Central memory CD8-positive, alpha-beta T cell (primary cell): ENCODE results near the gene PLXND1.
"Not testable (repeated sequence)": the region's sequence is repeated elsewhere in the genome, so short reads cannot be mapped to it uniquely, and the experiment has no call there.

Source experiments
- ATAC-seq: fragments of 150-1000 bp; cut with Tn5 transposase; replicated peaks from 2 replicates; pipeline ENCODE4 v1.10.0; 2022; ENCODE audit warnings: mild to moderate bottlenecking, moderate FRiP score, moderate number of reproducible peaks; ENCODE audit not compliant: poor library complexity, severe bottlenecking; ENCODE audit errors: extremely low read depth
- DNase-seq, 2 donors: peaks; one replicate each; pipeline ENCODE4 v3.0.0; 2021; ENCODE audit warnings: low spot score in 2 of 2
- H3K27ac Mint-ChIP-seq: one replicate; pipeline ENCODE4 v1.8.0; 2022; ENCODE audit warnings: low read depth, mild to moderate bottlenecking, moderate library complexity, mixed read lengths
- H3K27me3 Mint-ChIP-seq: one replicate; pipeline ENCODE4 v1.8.0; 2022; ENCODE audit warnings: mixed read lengths
- H3K36me3 Mint-ChIP-seq: one replicate; pipeline ENCODE4 v1.8.0; 2022; ENCODE audit warnings: mild to moderate bottlenecking, moderate library complexity, mixed read lengths; ENCODE audit not compliant: insufficient read depth
- H3K4me1 Mint-ChIP-seq: one replicate; pipeline ENCODE4 v1.8.0; 2022; ENCODE audit warnings: mixed read lengths
- H3K4me3 Mint-ChIP-seq: one replicate; pipeline ENCODE4 v1.8.0; 2022; ENCODE audit warnings: mild to moderate bottlenecking, moderate library complexity, mixed read lengths
- H3K9me3 Mint-ChIP-seq: one replicate; pipeline ENCODE4 v1.8.0; 2022; ENCODE audit warnings: mixed read lengths

Gene PLXND1

DNA sequence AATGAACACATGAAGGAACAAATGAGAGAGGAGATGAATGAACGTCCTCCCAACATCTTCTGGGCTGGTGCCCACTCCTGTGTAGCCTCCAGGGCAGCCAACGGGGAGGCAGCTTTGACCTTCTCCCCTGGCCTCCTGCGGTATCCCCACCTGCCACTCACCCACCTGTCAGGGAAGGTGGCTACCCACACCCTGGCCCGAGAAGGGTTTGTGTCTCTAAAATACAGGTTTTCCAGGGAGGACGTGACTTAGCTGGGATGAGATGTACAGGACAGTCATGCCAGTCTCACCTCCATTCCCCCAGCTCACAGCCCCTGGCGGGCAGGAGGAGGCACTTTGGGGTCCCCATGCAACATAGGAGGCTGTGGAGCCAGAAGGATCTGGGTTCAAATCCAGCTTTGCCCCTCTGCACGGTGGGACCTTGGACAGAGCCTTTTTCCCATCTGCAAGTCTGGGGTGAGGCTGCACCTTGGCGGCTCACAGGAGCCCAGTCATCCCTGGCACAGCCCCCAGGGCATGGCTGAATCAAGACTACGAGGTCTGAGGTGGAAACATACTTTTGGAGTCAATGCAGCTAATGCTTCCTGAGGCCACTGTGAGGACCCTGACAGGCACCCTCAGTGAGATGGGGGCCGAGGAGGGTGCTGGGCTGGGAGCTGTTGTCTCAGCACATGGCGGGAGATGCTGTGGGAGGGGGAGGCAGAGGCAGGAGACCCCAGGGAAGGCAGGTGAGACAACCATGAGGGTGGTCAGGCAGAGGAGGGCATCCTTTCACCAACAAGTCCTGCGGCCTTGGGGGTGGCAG, 11.1 kb upstream of the PLXND1 start:
- DNase-seq = no peak
- Mint-ChIP-seq H3K4me1 (peaks cover 23% of the 10 kb centered on the region), H3K27me3 (no peaks in the 10 kb centered on the region), H3K4me3 (no peak overlapping the region), H3K36me3 (peaks cover 1% of the 10 kb centered on the region), H3K9me3 (no peaks in the 10 kb centered on the region), H3K27ac (no peak overlapping the region)
- no peak for ATAC-seq

DNA sequence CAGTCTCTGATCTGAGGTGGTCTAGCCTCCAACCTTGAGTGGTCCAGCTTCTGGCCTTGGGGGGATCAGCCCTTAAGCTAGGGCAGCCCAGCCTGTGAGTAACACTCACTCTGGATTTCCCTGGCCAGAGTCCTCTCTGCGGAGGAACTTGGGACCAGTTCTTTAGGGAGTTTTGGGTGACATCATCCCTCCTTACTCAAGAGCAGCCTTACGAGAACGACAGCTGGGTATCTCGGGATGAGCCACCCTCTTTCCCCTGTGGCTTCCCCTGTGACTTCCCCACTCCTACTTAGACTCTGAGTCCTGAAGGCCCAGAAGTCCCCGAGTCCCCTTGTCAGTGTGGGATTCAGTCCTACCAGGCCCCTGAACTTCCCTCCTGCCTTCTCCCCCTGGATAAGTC, 10.2 kb upstream of the PLXND1 start:
- DNase-seq (no peak), ATAC-seq (no peak)
- Mint-ChIP-seq H3K27ac (no peak overlapping the region), H3K4me3 (no peak overlapping the region), H3K36me3 (peaks cover 1% of the 10 kb centered on the region), H3K27me3 (no peaks in the 10 kb centered on the region), H3K9me3 (no peaks in the 10 kb centered on the region), H3K4me1 (peaks cover 23% of the 10 kb centered on the region)

DNA sequence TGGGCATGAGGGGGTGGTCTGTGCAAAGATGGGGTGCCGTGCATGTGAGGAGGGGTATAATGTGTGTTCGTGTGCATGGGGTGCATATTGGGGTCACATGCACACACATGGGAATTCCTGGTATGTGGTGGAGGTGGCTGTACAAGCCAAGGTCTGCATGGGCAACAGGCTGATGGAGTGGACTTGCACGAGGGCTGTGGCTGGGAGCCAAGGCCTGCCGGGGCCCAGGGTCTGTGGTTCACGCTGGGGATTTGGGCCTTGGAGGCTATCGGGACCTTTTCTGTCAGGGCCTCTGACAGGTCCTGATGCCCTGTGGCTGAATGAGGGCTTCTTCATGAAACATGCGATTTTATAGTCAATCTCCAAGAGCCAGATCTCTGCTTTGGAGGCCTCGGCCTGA, 9.8 kb upstream of the PLXND1 start:
- Mint-ChIP-seq H3K9me3 (no peaks in the 10 kb centered on the region), H3K4me3 (no peak overlapping the region), H3K4me1 (peaks cover 23% of the 10 kb centered on the region), H3K27ac (no peak overlapping the region), H3K27me3 (no peaks in the 10 kb centered on the region), H3K36me3 (peaks cover 1% of the 10 kb centered on the region)
- DNase-seq (no peak), ATAC-seq (no peak)

DNA sequence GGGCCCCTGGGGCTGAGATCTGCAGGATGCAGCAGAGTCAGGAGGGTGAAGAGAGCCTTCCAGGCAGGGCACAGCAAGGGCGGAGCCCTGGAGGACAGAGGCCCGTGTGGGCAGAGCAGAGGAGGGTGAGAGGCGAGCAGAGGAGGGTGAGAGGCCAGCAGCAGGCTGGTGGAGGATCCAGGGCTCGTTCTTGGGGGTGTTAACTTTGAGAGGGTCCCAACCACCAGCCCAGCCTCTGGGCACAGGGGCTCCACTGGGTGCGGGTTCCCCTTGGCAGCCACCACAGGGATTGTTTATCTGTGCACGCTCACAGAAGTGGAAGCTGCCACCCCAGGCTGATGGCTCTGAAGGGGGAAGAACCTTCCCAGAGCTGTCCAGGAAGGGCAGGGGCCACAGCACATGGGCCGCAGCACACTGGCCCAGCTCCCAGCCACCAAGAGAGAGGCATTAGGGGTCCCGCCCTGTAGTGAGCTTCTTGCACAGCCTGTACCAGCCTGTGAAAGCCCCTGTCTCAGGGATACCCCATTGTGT, 9.3 kb upstream of the PLXND1 start:
- H3K36me3 Mint-ChIP-seq = peaks cover 1% of the 10 kb centered on the region
- ATAC-seq (no peak), DNase-seq (no peak)
- H3K4me3 Mint-ChIP-seq = no peak overlapping the region
- no peak overlapping the region for H3K27ac Mint-ChIP-seq
- no peaks in the 10 kb centered on the region for H3K27me3 Mint-ChIP-seq
- H3K4me1 Mint-ChIP-seq = peaks cover 23% of the 10 kb centered on the region
- H3K9me3 Mint-ChIP-seq = no peaks in the 10 kb centered on the region

DNA sequence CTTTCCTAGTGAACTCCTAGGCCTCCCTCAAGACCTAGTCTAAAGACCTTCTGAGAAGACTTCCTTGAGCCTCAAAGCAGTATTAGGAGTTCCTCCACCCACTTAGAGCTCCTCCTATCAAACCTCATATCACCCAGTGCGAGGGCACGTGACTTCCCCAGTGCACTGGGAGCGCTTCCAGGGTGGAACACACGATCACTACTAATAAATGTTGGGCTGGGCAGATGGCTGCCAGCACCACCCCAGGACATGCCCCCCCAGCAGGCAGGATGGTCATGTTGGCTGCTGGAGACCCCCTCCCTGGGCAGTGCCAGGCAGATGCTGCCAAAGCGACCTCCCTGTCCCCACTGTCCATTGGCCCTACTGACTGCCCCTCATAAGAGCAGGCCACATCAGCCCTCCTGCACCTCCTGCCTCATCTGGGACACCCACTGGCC, 8.5 kb upstream of the PLXND1 start:
- peaks cover 1% of the 10 kb centered on the region for H3K36me3 Mint-ChIP-seq
- no peak overlapping the region for H3K4me3 Mint-ChIP-seq
- DNase-seq (no peak), ATAC-seq (no peak)
- H3K4me1 Mint-ChIP-seq = peaks cover 23% of the 10 kb centered on the region
- H3K27ac Mint-ChIP-seq = no peak overlapping the region
- H3K9me3 Mint-ChIP-seq = no peaks in the 10 kb centered on the region
- H3K27me3 Mint-ChIP-seq = no peaks in the 10 kb centered on the region

DNA sequence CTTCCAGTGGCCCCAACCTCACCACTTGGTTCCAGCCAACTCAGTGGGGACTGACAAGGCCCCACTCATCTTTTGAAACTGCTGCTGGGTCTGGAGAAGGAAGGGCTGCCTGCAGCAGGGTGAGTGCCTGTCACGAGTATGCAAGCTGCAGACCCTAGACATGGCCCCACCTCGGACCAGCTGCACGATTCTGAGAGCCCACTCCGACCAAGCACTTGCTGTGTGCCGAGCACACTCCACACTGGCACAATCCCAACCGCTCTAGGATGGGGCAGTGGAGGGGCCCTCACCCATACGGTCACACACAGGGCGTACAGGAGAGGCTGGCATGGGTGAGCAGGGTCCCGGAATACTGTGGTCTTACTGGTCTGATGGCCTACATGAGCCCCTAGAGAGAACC, 8.0 kb upstream of the PLXND1 start:
- DNase-seq (no peak), ATAC-seq (no peak)
- Mint-ChIP-seq H3K4me3 (no peak overlapping the region), H3K9me3 (no peaks in the 10 kb centered on the region), H3K36me3 (peaks cover 1% of the 10 kb centered on the region), H3K27ac (no peak overlapping the region), H3K27me3 (no peaks in the 10 kb centered on the region), H3K4me1 (peaks cover 23% of the 10 kb centered on the region)

DNA sequence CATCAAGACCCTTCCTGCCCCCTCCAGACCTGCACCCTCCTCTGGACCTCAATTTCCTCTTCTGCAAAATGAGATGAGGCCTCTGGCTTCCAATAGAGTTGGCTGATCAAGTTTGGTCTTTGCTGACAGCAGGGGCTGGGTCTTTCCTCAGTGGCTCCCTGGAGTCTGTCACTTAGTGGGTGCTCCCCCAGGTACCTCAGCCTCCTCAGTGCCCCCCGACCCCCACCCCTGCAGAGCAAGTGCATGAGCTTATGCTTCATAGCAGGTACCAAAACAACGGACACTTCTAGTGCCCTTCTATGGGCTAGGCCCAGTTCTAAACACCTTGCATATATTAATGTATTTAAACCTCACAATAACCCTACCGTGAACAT, 6.9 kb upstream of the PLXND1 start:
- Mint-ChIP-seq H3K4me3 (no peak overlapping the region), H3K36me3 (peaks cover 1% of the 10 kb centered on the region), H3K9me3 (no peaks in the 10 kb centered on the region), H3K4me1 (peaks cover 23% of the 10 kb centered on the region), H3K27ac (no peak overlapping the region), H3K27me3 (no peaks in the 10 kb centered on the region)
- DNase-seq = no peak
- no peak for ATAC-seq

DNA sequence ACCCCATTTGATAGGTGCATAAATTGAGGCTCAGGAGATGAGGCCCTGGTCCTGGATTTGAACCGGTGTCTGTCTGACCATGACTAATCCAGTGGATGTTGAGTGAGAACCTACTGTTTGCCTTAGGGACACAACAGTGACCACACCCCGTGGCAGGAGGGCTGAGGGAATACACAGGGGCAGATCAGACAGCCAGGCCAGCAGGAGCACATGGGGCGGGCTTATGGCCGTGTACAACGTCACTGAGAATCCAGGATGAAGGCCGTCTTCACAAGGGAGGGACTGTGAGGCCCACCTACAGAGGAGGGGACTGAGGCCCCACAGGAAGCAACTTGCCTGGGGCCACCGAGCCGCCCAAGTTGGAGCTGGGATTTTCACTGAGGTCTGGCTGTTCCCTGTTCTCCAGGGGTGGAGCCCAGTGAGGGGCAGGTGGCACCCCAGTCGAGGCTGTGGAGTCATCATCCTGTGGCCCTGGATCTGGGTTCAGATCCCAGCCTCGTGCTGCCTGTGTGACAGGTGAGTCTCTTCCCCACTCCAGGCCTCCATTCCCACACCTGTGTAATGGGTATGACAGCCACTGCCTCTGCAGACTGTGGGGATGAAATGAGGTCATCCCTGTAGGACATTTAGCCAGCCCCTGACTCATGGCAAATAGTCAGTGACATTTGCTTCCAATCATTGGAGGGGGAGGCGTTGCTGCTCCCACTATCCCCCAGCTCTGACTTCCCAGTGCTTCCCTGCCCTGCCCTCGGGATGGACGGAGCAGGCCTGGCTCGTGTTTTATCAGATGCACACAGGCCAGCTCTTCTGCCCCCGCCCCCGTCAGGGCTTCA, 6.3 kb upstream of the PLXND1 start:
- Mint-ChIP-seq H3K36me3 (peaks cover 1% of the 10 kb centered on the region), H3K4me1 (peaks cover 24% of the 10 kb centered on the region), H3K27ac (no peak overlapping the region), H3K27me3 (no peaks in the 10 kb centered on the region), H3K9me3 (no peaks in the 10 kb centered on the region), H3K4me3 (no peak overlapping the region)
- no peak for ATAC-seq
- DNase-seq = no peak

DNA sequence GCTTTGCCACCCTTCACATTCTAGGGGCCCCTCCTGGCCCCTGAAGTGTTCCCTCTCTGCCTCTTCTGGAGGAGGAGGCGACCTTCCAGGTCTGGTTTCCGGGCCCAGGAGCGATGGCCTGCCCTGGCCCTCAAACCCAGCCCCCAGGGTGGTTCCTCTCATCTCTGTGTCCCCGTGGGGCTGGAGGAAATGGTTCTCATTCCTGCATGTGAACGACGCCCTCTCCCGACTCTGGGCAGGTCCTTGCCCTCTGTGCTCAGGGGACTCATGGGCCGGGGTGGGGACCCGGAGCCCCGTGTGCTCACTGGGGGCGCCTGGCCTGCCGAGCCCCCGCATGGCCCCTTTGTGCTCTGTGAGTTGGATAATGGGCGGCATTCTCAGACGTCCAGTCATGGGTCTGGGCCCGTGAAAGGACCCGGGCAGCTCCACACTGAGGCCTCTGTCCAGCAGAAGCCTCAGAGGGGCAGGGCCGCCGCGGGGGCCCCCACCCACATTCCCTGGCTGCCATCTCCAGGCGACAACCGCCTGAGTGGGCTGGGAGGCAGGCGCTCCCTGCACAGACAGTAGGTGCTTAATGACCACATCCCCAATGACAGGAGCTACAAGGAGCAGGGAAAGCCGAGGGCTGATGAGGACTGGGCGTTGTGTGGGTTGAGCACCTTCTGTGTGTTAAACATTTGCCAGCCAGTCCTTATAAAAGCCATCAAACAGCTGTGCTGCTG, 5.5 kb upstream of the PLXND1 start:
- Mint-ChIP-seq H3K27ac (no peak overlapping the region), H3K27me3 (no peaks in the 10 kb centered on the region), H3K4me3 (no peak overlapping the region), H3K9me3 (no peaks in the 10 kb centered on the region), H3K4me1 (peaks cover 26% of the 10 kb centered on the region), H3K36me3 (peaks cover 3% of the 10 kb centered on the region)
- ATAC-seq (no peak), DNase-seq (no peak)

DNA sequence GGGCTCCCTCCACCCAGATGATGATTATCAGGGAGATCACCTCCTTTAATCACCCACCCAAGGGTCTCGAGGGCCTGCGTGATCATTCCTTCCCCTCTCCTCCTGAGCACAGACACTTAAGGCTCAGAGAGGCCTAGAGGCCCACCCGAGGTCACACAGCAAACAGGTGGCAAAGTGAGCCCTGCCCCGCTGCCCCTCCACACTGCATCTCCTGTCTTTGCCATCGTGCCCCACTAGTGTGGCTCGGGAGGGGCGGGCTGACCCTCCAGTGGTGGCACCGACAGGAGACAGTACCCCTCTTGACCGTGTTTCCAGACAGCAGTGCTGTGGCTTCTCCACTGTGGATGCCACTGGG, 4.9 kb upstream of the PLXND1 start:
- no peaks in the 10 kb centered on the region for H3K27me3 Mint-ChIP-seq
- no peak overlapping the region for H3K27ac Mint-ChIP-seq
- no peak for ATAC-seq
- H3K4me3 Mint-ChIP-seq = no peak overlapping the region
- H3K4me1 Mint-ChIP-seq = peaks cover 26% of the 10 kb centered on the region
- H3K9me3 Mint-ChIP-seq = no peaks in the 10 kb centered on the region
- H3K36me3 Mint-ChIP-seq = peaks cover 3% of the 10 kb centered on the region
- no peak for DNase-seq

DNA sequence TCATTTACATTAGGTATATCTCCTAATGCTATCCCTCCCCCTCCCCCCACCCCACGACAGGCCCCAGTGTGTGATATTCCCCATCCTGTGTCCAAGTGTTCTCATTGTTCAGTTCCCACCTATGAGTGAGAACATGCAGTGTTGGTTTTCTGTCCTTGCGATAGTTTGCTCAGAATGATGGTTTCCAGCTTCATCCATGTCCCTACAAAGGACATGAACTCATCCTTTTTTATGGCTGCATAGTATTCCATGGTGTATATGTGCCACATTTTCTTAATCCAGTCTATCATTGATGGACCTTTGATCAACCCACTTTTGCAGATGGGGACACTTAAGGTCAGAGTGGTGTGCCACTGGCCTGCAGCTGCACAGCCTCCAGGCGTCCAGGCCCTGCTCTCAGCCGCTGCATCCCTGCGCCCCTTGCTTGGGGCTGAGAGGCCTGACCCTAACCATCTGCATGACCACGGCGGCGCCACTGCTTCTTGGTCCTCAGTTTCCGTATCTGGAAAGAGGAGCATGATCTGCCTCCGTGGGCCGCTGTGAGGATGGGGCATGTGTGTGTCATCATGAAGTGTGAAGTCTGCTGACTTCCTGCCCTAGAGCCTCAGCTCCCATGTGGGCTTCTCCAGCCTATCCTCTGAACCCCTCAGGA, 4.4 kb upstream of the PLXND1 start:
- not testable (repeated sequence) for ATAC-seq, H3K4me3 Mint-ChIP-seq, H3K9me3 Mint-ChIP-seq, H3K27ac Mint-ChIP-seq, H3K27me3 Mint-ChIP-seq, DNase-seq, H3K36me3 Mint-ChIP-seq
- H3K4me1 Mint-ChIP-seq = peaks cover 26% of the 10 kb centered on the region

DNA sequence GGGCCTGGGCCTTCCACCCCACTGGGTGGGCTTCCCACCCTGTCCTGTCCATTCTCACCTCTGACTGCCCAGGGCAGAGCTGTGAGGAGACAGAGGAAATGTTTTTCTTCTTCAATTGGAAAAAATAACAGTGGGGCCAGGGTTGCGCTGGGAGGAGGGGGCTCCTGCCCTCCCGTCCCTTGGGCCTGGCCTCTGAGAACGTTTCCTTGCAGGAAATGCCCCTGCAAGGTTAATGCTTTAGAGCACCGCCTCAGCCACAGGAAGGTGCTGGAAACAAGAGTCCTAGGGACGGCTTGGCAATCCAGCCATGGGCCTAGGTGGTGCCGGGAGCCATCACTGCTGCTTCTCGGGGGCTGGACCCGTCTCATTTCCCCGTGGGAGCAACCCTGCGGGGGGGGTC, 3.8 kb upstream of the PLXND1 start:
- DNase-seq (no peak), ATAC-seq (no peak)
- peaks cover 7% of the 10 kb centered on the region for H3K36me3 Mint-ChIP-seq
- H3K27ac Mint-ChIP-seq = no peak overlapping the region
- no peaks in the 10 kb centered on the region for H3K27me3 Mint-ChIP-seq
- H3K4me1 Mint-ChIP-seq = peaks cover 28% of the 10 kb centered on the region
- no peaks in the 10 kb centered on the region for H3K9me3 Mint-ChIP-seq
- H3K4me3 Mint-ChIP-seq = no peak overlapping the region
